ENCODE data around the gene CARD6. TPM values are rescaled to one million over a fixed set of nuclear protein-coding genes. Genes with fewer than 3 reads are reported as not detected.

CARD6 gene
- total and polyA plus RNA-seq, 9 of the 15 experiments (the other 6 are each of a cell fraction or from before 2014, with no cell fraction given) = 3.5 to 8.3 (median 5.9) TPM

DNA sequence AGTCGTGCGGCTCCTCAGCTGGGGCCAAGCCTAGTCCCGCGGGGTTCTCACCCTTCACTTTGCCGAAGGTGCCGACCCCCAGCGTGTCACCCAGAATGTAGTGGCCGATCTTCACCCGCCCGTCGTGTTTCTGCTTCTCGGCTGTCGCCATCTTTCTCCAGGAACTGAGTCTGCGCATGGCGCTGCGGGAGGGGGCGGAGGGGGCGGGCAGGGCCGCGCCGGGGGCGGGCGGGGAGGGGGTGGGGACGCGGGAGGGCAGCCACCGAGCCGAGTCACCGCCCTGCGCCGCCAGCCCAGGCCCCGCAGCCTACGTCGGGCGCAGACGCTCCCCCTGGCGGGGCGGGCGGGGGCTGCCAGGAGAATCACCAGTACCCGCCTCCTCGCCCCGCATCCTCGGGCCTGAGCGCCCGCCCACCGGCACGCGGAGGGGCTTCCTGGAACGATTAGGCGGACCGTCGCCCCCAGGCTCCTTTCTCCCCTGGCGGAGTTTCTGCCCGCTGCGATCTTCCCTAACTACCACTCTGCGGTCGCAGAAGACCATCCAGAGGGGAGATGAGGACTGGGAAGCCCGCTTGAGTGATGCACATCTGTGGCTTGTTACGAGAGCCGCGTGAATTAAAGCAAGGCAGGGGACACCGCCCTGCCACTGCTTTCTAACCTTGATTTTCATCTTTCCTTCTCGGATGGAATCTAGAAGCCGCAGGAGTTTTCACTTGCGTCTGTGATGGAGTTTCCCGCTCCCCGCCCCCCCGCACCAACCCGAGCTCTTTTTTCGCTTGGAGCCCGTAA is 43.0 kb upstream of the CARD6 start, which contains the start of gene PRKAA1 (continued):
- TF ChIP-seq PURB (CRISPR knock-in tag; IDR thresholded peaks at IDR 0.05; ENCODE audit: low read depth) = no peak
- TF ChIP-seq SP2 (IDR thresholded peaks at IDR 0.05; ENCODE audit: extremely low read depth, low read depth, low read length, poor library complexity, severe bottlenecking) = no peak
- no peak for TF ChIP-seq DIDO1 (tag; IDR thresholded peaks at IDR 0.05; ENCODE audit: low read depth)
- TF ChIP-seq GATAD2A (IDR thresholded peaks at IDR 0.05) = 0 out of 2 replicates have a peak, but pooled peaks have one; percentile 8
- TF ChIP-seq, protein P1, sequence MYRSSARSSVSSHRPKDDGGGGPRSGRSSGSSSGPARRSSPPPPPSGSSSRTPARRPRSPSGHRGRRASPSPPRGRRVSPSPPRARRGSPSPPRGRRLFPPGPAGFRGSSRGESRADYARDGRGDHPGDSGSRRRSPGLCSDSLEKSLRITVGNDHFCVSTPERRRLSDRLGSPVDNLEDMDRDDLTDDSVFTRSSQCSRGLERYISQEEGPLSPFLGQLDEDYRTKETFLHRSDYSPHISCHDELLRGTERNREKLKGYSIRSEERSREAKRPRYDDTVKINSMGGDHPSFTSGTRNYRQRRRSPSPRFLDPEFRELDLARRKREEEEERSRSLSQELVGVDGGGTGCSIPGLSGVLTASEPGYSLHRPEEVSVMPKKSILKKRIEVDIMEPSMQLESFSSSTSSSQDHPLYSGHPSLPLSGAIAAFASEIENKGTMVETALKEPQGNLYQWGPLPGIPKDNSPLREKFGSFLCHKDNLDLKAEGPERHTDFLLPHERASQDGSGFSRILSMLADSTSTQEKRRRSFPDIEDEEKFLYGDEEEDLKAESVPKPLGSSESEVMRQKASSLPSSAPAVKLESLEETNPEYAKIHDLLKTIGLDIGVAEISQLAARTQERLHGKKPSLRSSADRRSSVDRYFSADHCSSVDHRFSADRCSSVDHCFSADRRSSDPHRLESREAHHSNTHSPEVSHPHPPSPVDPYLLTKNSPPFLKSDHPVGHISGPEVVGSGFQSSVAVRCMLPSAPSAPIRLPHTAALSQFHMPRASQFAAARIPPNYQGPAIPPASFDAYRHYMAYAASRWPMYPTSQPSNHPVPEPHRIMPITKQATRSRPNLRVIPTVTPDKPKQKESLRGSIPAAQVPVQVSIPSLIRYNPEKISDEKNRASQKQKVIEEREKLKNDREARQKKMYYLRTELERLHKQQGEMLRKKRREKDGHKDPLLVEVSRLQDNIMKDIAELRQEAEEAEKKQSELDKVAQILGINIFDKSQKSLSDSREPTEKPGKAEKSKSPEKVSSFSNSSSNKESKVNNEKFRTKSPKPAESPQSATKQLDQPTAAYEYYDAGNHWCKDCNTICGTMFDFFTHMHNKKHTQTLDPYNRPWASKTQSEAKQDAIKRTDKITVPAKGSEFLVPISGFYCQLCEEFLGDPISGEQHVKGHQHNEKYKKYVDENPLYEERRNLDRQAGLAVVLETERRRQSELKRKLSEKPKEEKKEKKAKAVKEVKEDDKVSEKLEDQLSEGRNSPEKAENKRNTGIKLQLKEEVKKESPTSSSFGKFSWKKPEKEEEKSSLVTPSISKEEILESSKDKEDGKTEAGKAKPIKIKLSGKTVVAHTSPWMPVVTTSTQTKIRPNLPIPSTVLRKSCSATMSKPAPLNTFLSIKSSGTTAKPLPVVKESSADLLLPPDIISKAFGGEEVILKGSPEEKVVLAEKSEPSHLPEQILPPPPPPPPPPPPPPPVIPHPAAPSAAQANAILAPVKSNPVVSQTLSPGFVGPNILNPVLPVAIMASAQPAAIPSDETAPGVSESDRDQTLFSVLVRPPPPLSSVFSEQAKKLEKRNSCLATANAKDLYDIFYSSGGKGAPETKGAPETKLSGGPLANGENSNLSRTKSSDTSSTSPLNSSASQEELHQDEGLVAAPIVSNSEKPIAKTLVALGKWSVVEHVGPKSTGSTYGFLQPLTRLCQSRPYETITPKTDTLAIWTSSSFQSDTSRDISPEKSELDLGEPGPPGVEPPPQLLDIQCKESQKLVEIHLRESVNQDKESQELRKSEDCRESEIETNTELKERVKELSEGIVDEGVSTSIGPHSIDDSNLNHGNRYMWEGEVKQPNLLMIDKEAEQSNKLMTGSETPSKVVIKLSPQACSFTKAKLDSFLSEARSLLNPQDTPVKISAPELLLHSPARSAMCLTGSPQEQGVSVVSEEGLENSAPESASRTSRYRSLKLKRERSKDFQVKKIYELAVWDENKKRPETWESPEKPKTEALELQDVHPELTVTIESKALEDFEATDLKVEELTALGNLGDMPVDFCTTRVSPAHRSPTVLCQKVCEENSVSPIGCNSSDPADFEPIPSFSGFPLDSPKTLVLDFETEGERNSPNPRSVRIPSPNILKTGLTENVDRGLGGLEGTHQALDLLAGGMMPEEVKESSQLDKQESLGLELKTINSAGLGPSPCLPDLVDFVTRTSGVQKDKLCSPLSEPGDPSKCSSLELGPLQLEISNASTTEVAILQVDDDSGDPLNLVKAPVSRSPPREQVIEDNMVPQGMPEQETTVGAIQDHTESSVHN (IDR thresholded peaks at IDR 0.05; ENCODE audit: borderline replicate concordance in 1 of 2, low read depth in 1 of 2) = no peak
- TF ChIP-seq FOSL1 (tag; conservative IDR thresholded peaks at IDR 0.05) = 0 out of 2 replicates have a peak, but pooled peaks have one; percentile 8
- TF ChIP-seq ZNF224 (CRISPR knock-in tag; IDR thresholded peaks at IDR 0.05) = 0 out of 2 replicates have a peak, but pooled peaks have one; percentile 48
- TF ChIP-seq CREBBP (IDR thresholded peaks at IDR 0.05; ENCODE audit: low read depth, low read length) = no peak
- no peak; the same call in 1 of the 2 replicates for TF ChIP-seq ZNF431 (CRISPR knock-in tag; IDR thresholded peaks at IDR 0.05)
- TF ChIP-seq DEAF1 (CRISPR knock-in tag; IDR thresholded peaks at IDR 0.05) = no peak
- TF ChIP-seq ZNF232 (CRISPR knock-in tag; IDR thresholded peaks at IDR 0.05) = 0 out of 2 replicates have a peak, but pooled peaks have one; percentile 29
- TF ChIP-seq ZNF41 (CRISPR knock-in tag; conservative IDR thresholded peaks at IDR 0.05) = no peak
- no peak for TF ChIP-seq ZNF668 (CRISPR knock-in tag; IDR thresholded peaks at IDR 0.05)
- TF ChIP-seq DNMT1 (IDR thresholded peaks at IDR 0.05) = no peak
- TF ChIP-seq POLR3G (IDR thresholded peaks at IDR 0.05; ENCODE audit: extremely low read depth, insufficient read length, insufficient replicate concordance) = no peak
- TF ChIP-seq MTA1 (IDR thresholded peaks at IDR 0.05; ENCODE audit: borderline replicate concordance) = peak; percentile 68
- no peak for TF ChIP-seq NR2F6 (CRISPR knock-in tag; IDR thresholded peaks at IDR 0.05)
- TF ChIP-seq POLR2AphosphoS5 (IDR thresholded peaks at IDR 0.05; ENCODE audit: control insufficient read depth, insufficient read depth, low read depth, low read length) = peak; percentile 85
- peak; percentile 95 for TF ChIP-seq CREM (IDR thresholded peaks at IDR 0.05; ENCODE audit: low read depth)
